Mucosa of stomach (tissue), 1 donor: Measurements from ENCODE around the gene MCAT.

Experiments used
- H3K27me3 ChIP-seq: one replicate; pipeline ENCODE4 v1.7.0; 2013; ENCODE audit warnings: mild to moderate bottlenecking, low read length; ENCODE audit not compliant: control insufficient read depth, insufficient read depth
- H3K36me3 ChIP-seq: one replicate; pipeline ENCODE4 v1.7.0; 2013; ENCODE audit warnings: low read length; ENCODE audit not compliant: control insufficient read depth, insufficient read depth
- H3K4me1 ChIP-seq: one replicate; pipeline ENCODE4 v1.7.0; 2013; ENCODE audit warnings: mild to moderate bottlenecking, low read length; ENCODE audit not compliant: control insufficient read depth, insufficient read depth
- H3K4me3 ChIP-seq: one replicate; pipeline ENCODE4 v1.7.0; 2013; ENCODE audit warnings: low read length
- H3K9ac ChIP-seq: one replicate; pipeline ENCODE4 v1.7.0; 2013; ENCODE audit warnings: mild to moderate bottlenecking, low read length, moderate library complexity
- H3K9me3 ChIP-seq: one replicate; pipeline ENCODE4 v1.7.0; 2013; ENCODE audit warnings: mild to moderate bottlenecking, low read length, moderate library complexity; ENCODE audit not compliant: control insufficient read depth
- donor health status: Pancreatic carcinoma.

MCAT gene

DNA sequence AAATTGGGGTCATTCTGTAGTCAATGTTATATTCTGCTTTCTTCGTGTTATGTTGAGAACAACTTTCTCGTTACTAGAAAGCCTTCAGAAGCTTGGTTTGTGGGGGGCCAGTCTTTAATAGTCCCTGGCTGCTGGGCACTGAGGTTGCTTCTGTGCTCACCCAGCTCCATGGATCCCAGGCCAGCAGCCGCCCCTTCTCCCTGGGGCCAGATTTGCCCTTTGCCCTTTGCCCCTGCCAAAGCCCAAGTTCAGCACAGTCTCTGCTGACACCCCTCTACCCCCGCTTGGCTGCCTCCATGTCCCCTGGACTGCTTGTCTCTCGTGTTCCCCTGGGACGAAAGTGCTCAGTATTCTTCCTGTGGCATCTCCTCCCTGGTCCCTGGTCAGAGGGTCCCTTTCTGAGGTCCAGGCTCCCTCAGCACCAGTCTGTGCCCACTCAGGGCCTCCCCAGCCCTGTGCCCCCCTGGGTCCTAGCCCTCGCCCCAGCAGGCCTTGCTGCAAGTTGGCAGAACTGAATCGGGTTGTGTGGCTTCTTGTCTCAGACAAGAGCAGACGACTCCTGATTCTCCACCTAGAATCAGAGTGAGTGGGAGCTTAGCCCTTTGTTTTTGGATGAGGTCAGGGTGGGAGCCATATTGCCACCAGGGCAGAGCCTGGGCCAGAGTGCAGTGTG lies 14.8 kb upstream of the MCAT start:
- peaks cover 79% of the 10 kb centered on the region for H3K4me1 ChIP-seq
- peak overlapping the region; percentile 31 for H3K9ac ChIP-seq

DNA sequence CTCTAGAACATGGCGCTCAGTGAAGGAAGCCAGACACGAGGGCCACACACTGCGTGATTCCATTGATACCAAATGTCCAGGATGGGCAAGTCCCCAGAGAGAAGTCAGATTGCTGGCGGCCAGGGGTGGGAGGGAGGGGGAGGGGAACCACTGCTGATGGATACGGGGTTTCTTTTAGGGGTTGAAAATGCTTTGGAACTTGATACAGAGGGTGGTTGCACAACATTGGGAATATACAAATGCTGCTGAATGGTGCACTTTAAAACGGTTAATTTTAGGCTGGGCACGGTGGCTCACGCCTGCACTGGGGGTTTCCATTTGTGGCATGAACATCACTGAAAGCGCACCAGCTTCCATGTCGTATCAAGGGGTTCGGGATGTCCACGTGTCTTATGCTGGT lies 13.2 kb upstream of the MCAT start:
- Histone ChIP-seq H3K27me3 (no peaks in the 10 kb centered on the region), H3K4me3 (no peak overlapping the region), H3K9me3 (no peaks in the 10 kb centered on the region), H3K36me3 (no peaks in the 10 kb centered on the region), H3K4me1 (peaks cover 76% of the 10 kb centered on the region), H3K9ac (no peak overlapping the region)

More for the DNA sequence above, 14.8 kb upstream of the MCAT start:
- H3K27me3 ChIP-seq = no peaks in the 10 kb centered on the region
- H3K9me3 ChIP-seq = no peaks in the 10 kb centered on the region
- H3K4me3 ChIP-seq = no peak overlapping the region
- H3K36me3 ChIP-seq = peaks cover 8% of the 10 kb centered on the region

DNA sequence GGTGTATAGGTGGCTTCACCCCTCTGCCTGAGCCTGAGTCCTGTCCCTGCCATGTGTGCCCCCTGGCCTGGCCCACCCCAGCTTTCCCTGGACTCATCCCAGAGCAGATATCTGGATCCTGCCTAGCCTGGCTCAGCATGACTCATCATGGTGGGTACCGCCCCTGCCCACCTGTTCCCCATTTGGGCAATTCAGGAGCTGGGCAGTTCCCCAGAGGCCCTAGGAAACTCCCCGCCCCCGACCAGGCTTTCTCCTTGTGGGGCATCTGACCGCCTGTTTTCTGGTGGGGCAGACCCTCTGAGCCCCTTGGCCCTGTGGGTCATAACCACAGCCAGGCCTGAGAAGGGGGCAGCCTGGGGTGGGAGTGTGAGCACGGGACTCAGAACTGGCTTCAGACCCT lies 12.6 kb upstream of the MCAT start:
- Histone ChIP-seq H3K9ac (no peak overlapping the region), H3K4me3 (no peak overlapping the region), H3K4me1 (peaks cover 76% of the 10 kb centered on the region), H3K9me3 (no peaks in the 10 kb centered on the region), H3K27me3 (no peaks in the 10 kb centered on the region), H3K36me3 (no peaks in the 10 kb centered on the region)

DNA sequence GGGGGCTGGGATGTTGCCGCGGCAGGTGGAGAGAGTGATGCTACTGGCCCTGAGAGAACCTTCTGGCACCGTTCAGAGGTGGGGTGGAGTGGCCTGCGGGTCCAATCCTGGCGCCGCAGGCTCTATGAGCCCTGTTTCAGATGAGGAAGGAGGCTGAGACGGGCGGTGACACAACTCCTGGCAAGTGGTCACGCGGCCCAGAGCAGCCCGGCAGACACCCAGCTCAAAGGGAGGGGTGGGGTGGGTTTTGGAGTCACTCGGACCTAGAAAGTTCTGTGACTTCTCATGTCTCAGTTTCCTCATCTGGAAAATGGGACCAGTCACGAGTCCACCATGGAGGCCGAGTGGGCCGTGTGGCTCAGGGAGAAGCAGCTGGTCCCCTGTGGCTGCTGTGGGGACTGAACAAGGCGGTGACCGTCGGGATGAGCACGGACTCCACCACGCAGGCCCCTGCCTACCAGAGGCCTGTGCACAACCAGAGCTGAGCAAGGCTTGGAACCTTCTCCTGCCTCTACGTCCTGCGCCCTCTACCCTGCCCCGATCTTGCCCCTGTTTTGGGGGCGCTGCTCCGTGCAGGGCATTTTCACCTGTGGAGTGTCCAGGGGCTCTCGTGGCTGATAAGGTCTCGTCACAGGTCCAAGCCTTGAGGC lies 11.8 kb upstream of the MCAT start:
- Histone ChIP-seq H3K9ac (peak overlapping the region; percentile 28), H3K27me3 (no peaks in the 10 kb centered on the region), H3K4me1 (peaks cover 71% of the 10 kb centered on the region), H3K9me3 (no peaks in the 10 kb centered on the region), H3K4me3 (no peak overlapping the region), H3K36me3 (no peaks in the 10 kb centered on the region)

DNA sequence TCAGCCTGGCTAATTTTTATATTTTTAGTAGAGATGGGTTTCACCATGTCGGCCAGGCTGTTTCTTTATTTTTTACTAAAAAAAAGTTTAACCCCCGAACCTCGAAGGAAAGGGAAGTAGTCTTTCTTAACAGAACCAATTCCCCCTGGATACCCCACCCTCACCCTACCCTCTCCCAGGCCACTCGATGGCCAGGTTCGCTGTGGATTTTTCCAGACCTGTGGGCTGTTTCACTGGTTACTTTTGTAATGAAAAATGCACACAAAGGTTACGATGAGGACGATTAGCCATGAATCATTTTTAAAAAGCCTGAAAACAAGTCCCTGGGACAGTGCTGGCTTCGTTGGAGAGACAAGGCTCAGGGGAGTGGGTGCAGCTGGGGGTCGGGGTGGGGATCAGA lies 10.7 kb upstream of the MCAT start:
- Histone ChIP-seq H3K36me3 (no peaks in the 10 kb centered on the region), H3K4me3 (no peak overlapping the region), H3K9me3 (no peaks in the 10 kb centered on the region), H3K4me1 (peaks cover 60% of the 10 kb centered on the region), H3K9ac (peak overlapping the region; percentile 41), H3K27me3 (no peaks in the 10 kb centered on the region)

DNA sequence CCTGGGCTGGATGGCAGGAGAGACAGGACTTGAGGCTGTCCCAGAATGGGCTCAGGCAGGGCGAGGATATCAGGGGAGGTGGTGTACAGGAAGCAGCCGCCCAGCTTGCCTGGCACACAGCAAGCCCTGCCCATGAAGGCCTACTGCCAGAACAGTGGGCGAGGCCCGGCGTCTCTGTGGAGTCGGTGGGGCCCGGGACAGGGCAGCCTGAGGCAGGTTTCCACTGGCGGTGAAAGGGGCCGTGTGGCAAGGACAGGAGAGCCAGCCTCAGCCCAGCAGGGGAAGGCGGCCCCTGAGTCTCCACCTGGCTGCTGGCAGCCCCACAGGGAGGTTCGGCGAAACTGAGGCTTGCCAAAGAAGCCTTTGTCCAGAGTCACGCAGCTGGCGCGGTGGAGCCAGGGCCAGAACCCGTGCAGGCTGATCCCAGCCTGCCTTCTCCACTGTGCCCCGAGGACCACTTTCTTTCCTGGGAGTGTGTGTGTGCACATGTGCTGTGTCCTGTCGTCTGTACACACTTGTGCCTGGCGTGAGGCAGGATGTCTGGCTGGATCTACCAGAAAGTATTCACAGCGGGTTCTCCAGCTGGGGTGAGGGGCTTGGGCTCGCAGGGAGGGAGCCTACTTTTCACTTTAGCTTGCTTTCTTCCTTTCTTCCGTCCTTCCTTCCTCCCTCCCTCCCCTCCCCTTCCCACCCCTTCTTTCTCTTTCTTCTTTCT lies 9.3 kb upstream of the MCAT start:
- H3K9ac ChIP-seq = peak overlapping the region; percentile 95
- no peaks in the 10 kb centered on the region for H3K36me3 ChIP-seq
- H3K9me3 ChIP-seq = no peaks in the 10 kb centered on the region
- peaks cover 47% of the 10 kb centered on the region for H3K4me1 ChIP-seq
- H3K4me3 ChIP-seq = peak overlapping the region; percentile 96
- H3K27me3 ChIP-seq = no peaks in the 10 kb centered on the region

DNA sequence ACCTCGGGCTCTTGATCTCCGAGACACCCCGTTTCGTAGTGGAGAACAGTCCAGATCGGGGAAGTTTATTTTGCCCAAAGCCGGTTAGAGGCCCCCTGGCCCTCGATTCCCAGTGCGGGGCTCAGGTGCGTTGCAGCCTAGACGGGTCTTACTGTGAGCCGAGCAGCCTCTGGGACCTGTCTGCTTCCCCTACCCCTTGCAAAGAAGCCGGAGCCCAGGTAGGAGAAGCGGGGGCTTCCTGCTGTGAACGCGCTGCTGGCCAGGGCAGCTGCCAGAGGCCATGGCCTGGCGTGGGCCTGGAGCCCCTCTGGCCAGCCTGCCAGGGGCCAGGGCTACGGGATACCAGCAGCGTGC lies 8.8 kb upstream of the MCAT start:
- Histone ChIP-seq H3K9me3 (no peaks in the 10 kb centered on the region), H3K36me3 (no peaks in the 10 kb centered on the region), H3K4me1 (peaks cover 42% of the 10 kb centered on the region), H3K27me3 (no peaks in the 10 kb centered on the region), H3K4me3 (peak overlapping the region; percentile 96), H3K9ac (peak overlapping the region; percentile 95)

DNA sequence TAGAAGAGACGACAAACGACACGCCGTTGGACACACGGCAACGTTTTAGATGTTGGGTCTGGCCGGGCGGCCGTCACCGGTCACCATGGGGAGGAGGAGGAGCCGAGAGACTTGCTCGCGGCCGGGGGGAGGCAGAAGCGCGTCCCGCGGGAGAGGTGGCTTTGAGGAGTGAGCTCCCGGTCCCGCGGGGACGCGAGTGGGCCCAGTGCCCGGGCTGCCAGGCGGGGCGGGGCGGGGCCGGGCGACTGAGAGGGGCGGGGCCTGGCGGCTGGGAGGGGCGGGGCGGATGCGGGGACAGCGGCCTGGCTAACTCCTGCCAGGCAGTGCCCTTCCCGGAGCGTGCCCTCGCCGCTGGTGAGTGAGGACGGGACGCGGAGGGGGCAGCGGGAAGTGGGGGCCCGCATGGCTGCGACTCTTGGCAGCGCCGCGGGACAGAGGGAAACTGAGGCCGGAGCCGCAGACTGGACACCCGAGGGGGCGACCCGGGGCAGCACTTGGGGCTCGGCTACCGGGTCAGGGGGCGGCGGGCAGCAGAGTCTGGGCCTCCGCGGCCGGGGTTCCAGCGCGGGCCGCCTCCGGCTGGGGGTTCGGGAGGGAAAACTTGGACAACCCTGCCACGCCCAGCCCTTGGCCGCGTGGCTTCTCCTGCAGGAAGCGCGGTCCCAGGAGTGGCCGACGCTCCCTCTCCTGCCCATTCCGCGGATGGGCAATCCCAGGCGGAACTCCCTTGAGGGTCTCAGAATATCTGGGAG lies 8.2 kb upstream of the MCAT start, which contains the start of gene TSPO:
Gene TSPO, plus strand, starts transcription at position 309 of the 752 bp plus-strand sequence. CDS start 7,680 bp downstream, outside the sequence.
- Histone ChIP-seq H3K4me1 (peaks cover 36% of the 10 kb centered on the region), H3K36me3 (no peaks in the 10 kb centered on the region), H3K9ac (peak within 1 kb of the TSS; percentile 95), H3K9me3 (no peaks in the 10 kb centered on the region), H3K27me3 (no peaks in the 10 kb centered on the region), H3K4me3 (peak within 1 kb of the TSS; percentile 96)

DNA sequence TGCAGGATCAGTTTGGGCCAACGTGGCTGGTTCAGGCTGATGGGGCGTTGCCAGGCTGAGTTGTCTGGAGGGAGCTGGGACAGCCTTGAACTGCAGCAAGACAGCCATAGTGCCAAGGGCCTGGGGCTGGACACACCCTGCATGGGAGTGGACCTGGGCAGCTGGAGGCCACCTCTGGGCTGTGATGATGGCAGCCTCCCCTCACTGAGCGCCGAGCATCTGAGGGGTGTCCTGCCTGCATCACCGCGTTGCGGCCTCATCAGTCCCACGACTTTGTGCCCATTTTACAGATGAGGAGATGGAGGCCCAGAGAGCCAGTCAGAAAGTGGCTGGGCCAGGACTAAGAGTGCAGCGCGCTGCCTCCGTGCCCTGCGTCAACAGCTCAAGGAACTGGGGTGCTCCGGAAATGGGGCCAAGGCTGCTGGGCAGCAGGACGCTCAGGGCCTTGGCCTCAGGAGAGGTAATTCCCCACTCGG lies 7.6 kb upstream of the MCAT start:
- peak overlapping the region; percentile 95 for H3K9ac ChIP-seq
- no peaks in the 10 kb centered on the region for H3K27me3 ChIP-seq
- peak overlapping the region; percentile 40 for H3K4me3 ChIP-seq
- no peaks in the 10 kb centered on the region for H3K36me3 ChIP-seq
- H3K4me1 ChIP-seq = peaks cover 30% of the 10 kb centered on the region
- H3K9me3 ChIP-seq = no peaks in the 10 kb centered on the region

DNA sequence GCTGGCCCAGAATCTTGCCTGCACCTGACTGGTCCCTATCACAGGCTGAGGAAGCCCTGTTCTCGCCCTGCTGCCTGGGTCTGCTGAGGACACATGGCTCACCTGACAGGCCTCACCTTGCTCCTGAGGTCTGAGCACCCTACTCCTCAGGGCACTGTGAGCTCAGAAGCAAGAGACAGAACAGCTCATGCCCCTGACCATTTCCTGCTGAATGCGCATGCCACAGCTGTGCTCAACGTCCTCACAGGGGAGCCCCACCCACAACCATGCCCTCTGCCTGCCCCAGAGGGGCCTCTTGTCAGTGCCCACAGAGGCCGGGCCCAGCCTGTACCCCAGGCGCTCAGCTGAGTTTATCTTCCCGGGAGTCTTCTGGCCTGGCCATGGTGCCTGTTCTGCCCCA lies 5.4 kb upstream of the MCAT start:
- Histone ChIP-seq H3K36me3 (no peaks in the 10 kb centered on the region), H3K9ac (no peak overlapping the region), H3K9me3 (no peaks in the 10 kb centered on the region), H3K4me3 (no peak overlapping the region), H3K27me3 (no peaks in the 10 kb centered on the region), H3K4me1 (peaks cover 14% of the 10 kb centered on the region)

DNA sequence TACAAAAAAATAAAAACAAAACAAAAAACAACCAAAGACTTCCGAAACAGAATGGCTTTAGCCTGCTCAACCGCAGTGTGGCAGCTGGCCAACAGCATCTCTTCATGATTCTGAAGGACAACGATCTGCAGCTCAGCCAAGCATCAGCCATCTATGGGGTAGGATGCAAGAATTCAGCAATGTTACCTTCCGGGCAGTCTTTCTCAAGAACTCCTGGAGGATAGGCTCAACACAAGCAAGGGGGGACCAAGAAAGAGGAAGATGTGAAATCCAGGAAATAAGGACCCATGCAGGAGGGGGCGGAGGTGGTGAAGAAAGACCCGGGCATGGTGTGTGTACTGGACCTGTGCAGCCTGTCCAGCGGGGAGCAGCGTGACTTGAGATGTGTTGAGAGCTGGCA lies 4.6 kb upstream of the MCAT start:
- Histone ChIP-seq H3K9me3 (no peaks in the 10 kb centered on the region), H3K4me3 (no peak overlapping the region), H3K36me3 (no peaks in the 10 kb centered on the region), H3K27me3 (no peaks in the 10 kb centered on the region), H3K9ac (no peak overlapping the region), H3K4me1 (peaks cover 15% of the 10 kb centered on the region)
